Measurements from ENCODE around the gene KCNJ13. TPM values are rescaled to one million over a fixed set of nuclear protein-coding genes. Genes with fewer than 3 reads are reported as not detected.
A peak's percentile ranks its signal among the peaks of the same experiment; 100 is the strongest.

The KCNJ13 gene
- total RNA-seq, 1 donor from 2014 or later: 21.9 TPM

DNA sequence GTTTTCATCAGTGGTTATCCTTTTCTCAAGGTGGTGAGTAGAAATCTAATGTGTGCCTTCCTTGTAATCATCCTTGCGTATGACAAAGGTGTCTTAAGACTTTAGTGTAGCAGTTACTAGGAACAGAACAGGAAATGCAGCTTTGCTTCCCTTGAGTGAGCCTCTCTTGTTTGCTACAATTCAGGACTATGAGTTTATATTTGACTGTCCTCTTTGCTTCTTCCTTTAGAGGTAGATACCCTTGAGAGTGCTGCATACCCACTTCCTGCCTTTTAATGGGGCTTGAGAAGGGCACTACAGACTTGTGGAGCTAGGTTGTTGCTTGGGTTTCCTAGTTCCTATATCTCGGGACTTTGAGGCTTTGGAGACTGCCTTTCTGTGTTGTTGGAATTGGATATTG is 3.8 kb downstream of the KCNJ13 start:
- Mint-ChIP-seq H3K4me3 (no peak overlapping the region), H3K9me3 (no peaks in the 10 kb centered on the region), H3K27me3 (ENCODE audit: insufficient read depth, low read depth) (no peaks in the 10 kb centered on the region), H3K27ac (no peak overlapping the region), H3K4me1 (peaks cover 17% of the 10 kb centered on the region), H3K36me3 (peaks cover 19% of the 10 kb centered on the region)
- H3K9ac ChIP-seq: no peak overlapping the region
- H3K9me3 ChIP-seq (ENCODE audit: low read depth): no peaks in the 10 kb centered on the region
- no peak overlapping the region for H3K4me3 ChIP-seq
- H3K4me2 ChIP-seq: no peak overlapping the region
- peaks cover 30% of the 10 kb centered on the region for H3K4me1 ChIP-seq
- H2AFZ ChIP-seq (replicated peaks): no peak overlapping the region
- DNase-seq (ENCODE audit: low spot score): no peak
- TF ChIP-seq EZH2phosphoT487 (IDR thresholded peaks at IDR 0.05): no peak
- no peak for TF ChIP-seq EZH2 (IDR thresholded peaks at IDR 0.05)
- TF ChIP-seq, protein P1, sequence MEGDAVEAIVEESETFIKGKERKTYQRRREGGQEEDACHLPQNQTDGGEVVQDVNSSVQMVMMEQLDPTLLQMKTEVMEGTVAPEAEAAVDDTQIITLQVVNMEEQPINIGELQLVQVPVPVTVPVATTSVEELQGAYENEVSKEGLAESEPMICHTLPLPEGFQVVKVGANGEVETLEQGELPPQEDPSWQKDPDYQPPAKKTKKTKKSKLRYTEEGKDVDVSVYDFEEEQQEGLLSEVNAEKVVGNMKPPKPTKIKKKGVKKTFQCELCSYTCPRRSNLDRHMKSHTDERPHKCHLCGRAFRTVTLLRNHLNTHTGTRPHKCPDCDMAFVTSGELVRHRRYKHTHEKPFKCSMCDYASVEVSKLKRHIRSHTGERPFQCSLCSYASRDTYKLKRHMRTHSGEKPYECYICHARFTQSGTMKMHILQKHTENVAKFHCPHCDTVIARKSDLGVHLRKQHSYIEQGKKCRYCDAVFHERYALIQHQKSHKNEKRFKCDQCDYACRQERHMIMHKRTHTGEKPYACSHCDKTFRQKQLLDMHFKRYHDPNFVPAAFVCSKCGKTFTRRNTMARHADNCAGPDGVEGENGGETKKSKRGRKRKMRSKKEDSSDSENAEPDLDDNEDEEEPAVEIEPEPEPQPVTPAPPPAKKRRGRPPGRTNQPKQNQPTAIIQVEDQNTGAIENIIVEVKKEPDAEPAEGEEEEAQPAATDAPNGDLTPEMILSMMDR (IDR thresholded peaks at IDR 0.05): no peak
- H3K79me2 ChIP-seq (ENCODE audit: low read depth): peaks cover 43% of the 10 kb centered on the region
- peaks cover 24% of the 10 kb centered on the region for H3F3A ChIP-seq (ENCODE audit: low read depth)
- peak overlapping the region; percentile 32 for H3K27ac ChIP-seq
- no peaks in the 10 kb centered on the region for H3K27me3 ChIP-seq
- no peaks in the 10 kb centered on the region for H3K36me3 ChIP-seq
- H4K20me1 ChIP-seq (ENCODE audit: low read depth): no peaks in the 10 kb centered on the region

DNA sequence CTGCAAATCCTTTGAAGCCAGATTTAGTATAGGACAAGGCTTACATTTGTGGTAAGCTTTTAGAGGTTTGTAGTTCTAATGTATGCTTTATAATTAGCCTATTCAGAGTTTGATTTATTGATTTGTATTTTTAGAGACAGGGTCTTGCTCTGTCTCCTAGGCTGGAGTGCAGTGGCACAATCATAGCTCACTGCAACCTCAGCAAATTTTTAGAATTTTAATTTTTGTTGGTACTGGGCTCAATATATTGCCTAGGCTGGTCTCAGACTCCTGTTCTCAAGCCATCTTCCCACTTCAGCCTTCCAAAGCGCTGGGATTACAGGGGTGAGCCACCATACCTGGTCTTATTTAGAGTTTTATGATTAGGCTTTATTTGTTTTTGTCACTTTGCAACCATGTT is 4.5 kb downstream of the KCNJ13 start:
- TF ChIP-seq EZH2phosphoT487 (IDR thresholded peaks at IDR 0.05) (no peak), EZH2 (IDR thresholded peaks at IDR 0.05) (no peak)
- TF ChIP-seq, protein P1 (IDR thresholded peaks at IDR 0.05): no peak
- no peak overlapping the region for H3K4me2 ChIP-seq
- H3K4me3 Mint-ChIP-seq: no peak overlapping the region
- H3K9me3 ChIP-seq (ENCODE audit: low read depth): no peaks in the 10 kb centered on the region
- H3K27ac Mint-ChIP-seq: no peak overlapping the region
- H3K4me1 ChIP-seq: peaks cover 23% of the 10 kb centered on the region
- no peak overlapping the region for H3K27ac ChIP-seq
- no peaks in the 10 kb centered on the region for H4K20me1 ChIP-seq (ENCODE audit: low read depth)
- H3K9me3 Mint-ChIP-seq: no peaks in the 10 kb centered on the region
- peaks cover 19% of the 10 kb centered on the region for H3K36me3 Mint-ChIP-seq
- no peak overlapping the region for H2AFZ ChIP-seq (replicated peaks)
- H3K79me2 ChIP-seq (ENCODE audit: low read depth): peaks cover 38% of the 10 kb centered on the region
- H3K4me1 Mint-ChIP-seq: peaks cover 13% of the 10 kb centered on the region
- no peaks in the 10 kb centered on the region for H3K27me3 ChIP-seq
- DNase-seq (ENCODE audit: low spot score): no peak
- H3F3A ChIP-seq (ENCODE audit: low read depth): peaks cover 20% of the 10 kb centered on the region
- no peak overlapping the region for H3K4me3 ChIP-seq
- no peak overlapping the region for H3K9ac ChIP-seq
- H3K27me3 Mint-ChIP-seq (ENCODE audit: insufficient read depth, low read depth): no peaks in the 10 kb centered on the region
- no peaks in the 10 kb centered on the region for H3K36me3 ChIP-seq

DNA sequence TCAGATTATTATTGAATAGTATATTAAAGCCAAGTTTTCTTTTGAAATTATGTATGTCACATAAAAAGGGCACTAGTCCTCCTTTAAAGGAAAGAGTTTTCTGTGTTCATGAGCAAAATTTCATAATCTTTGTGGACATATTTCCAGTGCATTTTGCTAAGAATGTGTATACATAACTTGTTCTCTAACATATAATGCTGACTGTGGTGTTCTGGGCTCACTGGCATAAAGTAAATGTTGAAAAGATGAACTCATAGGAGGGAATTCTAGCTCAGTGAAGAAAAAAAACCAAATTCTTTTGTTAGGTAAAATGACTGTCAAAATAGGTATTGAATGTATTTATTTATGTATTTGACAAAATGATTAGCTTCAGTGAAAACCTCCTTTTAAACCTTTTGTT is 6.2 kb downstream of the KCNJ13 start:
- no peak overlapping the region for H3K27ac Mint-ChIP-seq
- H3K36me3 Mint-ChIP-seq: peaks cover 19% of the 10 kb centered on the region
- TF ChIP-seq EZH2 (IDR thresholded peaks at IDR 0.05) (no peak), EZH2phosphoT487 (IDR thresholded peaks at IDR 0.05) (no peak)
- TF ChIP-seq, protein P1 (IDR thresholded peaks at IDR 0.05): no peak
- no peak for DNase-seq (ENCODE audit: low spot score)
- peaks cover 4% of the 10 kb centered on the region for H3F3A ChIP-seq (ENCODE audit: low read depth)
- no peak overlapping the region for H3K4me3 Mint-ChIP-seq
- no peaks in the 10 kb centered on the region for H4K20me1 ChIP-seq (ENCODE audit: low read depth)
- no peaks in the 10 kb centered on the region for H3K9me3 Mint-ChIP-seq
- H3K4me3 ChIP-seq: no peak overlapping the region
- no peaks in the 10 kb centered on the region for H3K9me3 ChIP-seq (ENCODE audit: low read depth)
- H3K4me1 Mint-ChIP-seq: no peaks in the 10 kb centered on the region
- no peaks in the 10 kb centered on the region for H3K27me3 ChIP-seq
- H3K27ac ChIP-seq: no peak overlapping the region
- H3K79me2 ChIP-seq (ENCODE audit: low read depth): peaks cover 27% of the 10 kb centered on the region
- H2AFZ ChIP-seq (replicated peaks): no peak overlapping the region
- H3K9ac ChIP-seq: no peak overlapping the region
- H3K27me3 Mint-ChIP-seq (ENCODE audit: insufficient read depth, low read depth): no peaks in the 10 kb centered on the region
- H3K4me2 ChIP-seq: no peak overlapping the region
- peaks cover 17% of the 10 kb centered on the region for H3K4me1 ChIP-seq
- no peaks in the 10 kb centered on the region for H3K36me3 ChIP-seq
